HEK293T (cell line): Measurements from ENCODE around the gene RPTOR.

ENCODE experiments used
- BHLHE40 ChIP-seq: fragments of 450-650 bp; IDR thresholded peaks from 2 replicates; pipeline ENCODE4 v1.6.1; 2016; ENCODE audit warnings: mild to moderate bottlenecking, moderate library complexity, borderline replicate concordance
- ELF4 ChIP-seq: fragments of 450-650 bp; IDR thresholded peaks from 2 replicates; pipeline ENCODE4 v1.6.1; 2017; ENCODE audit warnings: antibody characterized with exemption
- FOXK2 ChIP-seq: fragments of 450-650 bp; IDR thresholded peaks from 2 replicates; pipeline ENCODE4 v1.6.1; 2016; ENCODE audit warnings: mild to moderate bottlenecking
- FOXM1 ChIP-seq: fragments of 450-650 bp; IDR thresholded peaks from 2 replicates; pipeline ENCODE4 v1.6.1; 2017; ENCODE audit warnings: mild to moderate bottlenecking, borderline replicate concordance
- NFRKB ChIP-seq: fragments of 450-650 bp; IDR thresholded peaks from 2 replicates; pipeline ENCODE4 v1.6.1; 2016; ENCODE audit warnings: mild to moderate bottlenecking, moderate library complexity
- SP1 ChIP-seq: fragments of 450-650 bp; IDR thresholded peaks from 2 replicates; pipeline ENCODE4 v1.6.1; 2017
- SUZ12 ChIP-seq: fragments of 450-650 bp; IDR thresholded peaks from 2 replicates; pipeline ENCODE4 v1.6.1; 2016; ENCODE audit warnings: mild to moderate bottlenecking
- ZNF384 ChIP-seq: fragments of 450-650 bp; IDR thresholded peaks from 2 replicates; pipeline ENCODE4 v1.6.1; 2016

GRCh38 chr17:80962356-80963329 is 418.0 kb downstream of the RPTOR start:
- TF ChIP-seq SUZ12, result no peak
- TF ChIP-seq BHLHE40, result no peak
- no peak for TF ChIP-seq SP1
- TF ChIP-seq ELF4, result no peak
- no peak for TF ChIP-seq NFRKB
- no peak for TF ChIP-seq FOXM1
- TF ChIP-seq ZNF384, result no peak
- no peak for TF ChIP-seq FOXK2
